ENCODE data around the gene MOB2. TPM values are rescaled to one million over a fixed set of nuclear protein-coding genes. Genes with fewer than 3 reads are reported as not detected.

MOB2 gene
- polyA plus RNA-seq, 3 donors, result 22.1 to 44.1 (median 22.5) TPM

GRCh38 chr11:1428762-1429316 lies 57.7 kb downstream of the MOB2 start:
- Histone ChIP-seq H3K27me3 (ENCODE audit: control insufficient read depth in 2 of 2, insufficient read depth in 2 of 2, low read length in 2 of 2) (no peaks in the 10 kb centered on the region), H3K36me3 (replicated peaks in 1 of 2; ENCODE audit: control insufficient read depth in 1 of 2, insufficient read depth in 2 of 2, low read length in 2 of 2) (no peaks in the 10 kb centered on the region), H3K27ac (ENCODE audit: low read depth in 1 of 2, low read length in 2 of 2) (no peak overlapping the region), H3K79me2 (ENCODE audit: insufficient read depth, low read length) (no peaks in the 10 kb centered on the region), H3K9me3 (replicated peaks in 1 of 2; ENCODE audit: control insufficient read depth in 1 of 2, insufficient read depth in 1 of 2, low read length in 2 of 2) (peaks cover 0 to 8% of the 10 kb centered on the region in 2 donors), H3K9ac (ENCODE audit: insufficient read depth, low read length, poor library complexity, severe bottlenecking) (no peak overlapping the region), H3K4me2 (replicated peaks; ENCODE audit: extremely low read depth, low read length, poor library complexity, severe bottlenecking) (no peak overlapping the region), H4K20me1 (ENCODE audit: insufficient read depth, low read length) (no peaks in the 10 kb centered on the region), H2AFZ (ENCODE audit: insufficient read depth, low read depth, low read length, poor library complexity, severe bottlenecking) (no peak overlapping the region), H3K4me3 (replicated peaks in 1 of 3; ENCODE audit: low read depth in 2 of 3, low read length in 3 of 3) (no peak overlapping the region), H3K4me1 (ENCODE audit: control insufficient read depth in 1 of 2, insufficient read depth in 2 of 2, low read length in 2 of 2) (no peaks in the 10 kb centered on the region)
- TF ChIP-seq, protein P1, sequence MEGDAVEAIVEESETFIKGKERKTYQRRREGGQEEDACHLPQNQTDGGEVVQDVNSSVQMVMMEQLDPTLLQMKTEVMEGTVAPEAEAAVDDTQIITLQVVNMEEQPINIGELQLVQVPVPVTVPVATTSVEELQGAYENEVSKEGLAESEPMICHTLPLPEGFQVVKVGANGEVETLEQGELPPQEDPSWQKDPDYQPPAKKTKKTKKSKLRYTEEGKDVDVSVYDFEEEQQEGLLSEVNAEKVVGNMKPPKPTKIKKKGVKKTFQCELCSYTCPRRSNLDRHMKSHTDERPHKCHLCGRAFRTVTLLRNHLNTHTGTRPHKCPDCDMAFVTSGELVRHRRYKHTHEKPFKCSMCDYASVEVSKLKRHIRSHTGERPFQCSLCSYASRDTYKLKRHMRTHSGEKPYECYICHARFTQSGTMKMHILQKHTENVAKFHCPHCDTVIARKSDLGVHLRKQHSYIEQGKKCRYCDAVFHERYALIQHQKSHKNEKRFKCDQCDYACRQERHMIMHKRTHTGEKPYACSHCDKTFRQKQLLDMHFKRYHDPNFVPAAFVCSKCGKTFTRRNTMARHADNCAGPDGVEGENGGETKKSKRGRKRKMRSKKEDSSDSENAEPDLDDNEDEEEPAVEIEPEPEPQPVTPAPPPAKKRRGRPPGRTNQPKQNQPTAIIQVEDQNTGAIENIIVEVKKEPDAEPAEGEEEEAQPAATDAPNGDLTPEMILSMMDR (IDR thresholded peaks at IDR 0.05), result no peak
- H3K9me3 Mint-ChIP-seq, result peaks cover 0 to 9% (median 6%) of the 10 kb centered on the region in 7 donors
- peak overlapping the region in 2 of 7 donors; percentile 15 to 45 for H3K27ac Mint-ChIP-seq
- intact Hi-C loops (cut with micrococcal nuclease), result no loop called here
- no peak overlapping the region for H3K4me3 Mint-ChIP-seq
- no peaks in the 10 kb centered on the region for H3K36me3 Mint-ChIP-seq
- no peak for DNase-seq
- WGBS (ENCODE audit: insufficient coverage), result over 99% methylated on average over 20 of the region's 22 CpGs
- peaks cover 0 to 2% (median 0%) of the 10 kb centered on the region in 3 donors for H3K27me3 Mint-ChIP-seq (ENCODE audit: low read depth in 3 of 3)
- H3K4me1 Mint-ChIP-seq, result no peaks in the 10 kb centered on the region

GRCh38 chr11:1425439-1425838 lies 61.1 kb downstream of the MOB2 start:
- H3K27ac Mint-ChIP-seq, result no peak overlapping the region
- no peak overlapping the region for H3K9ac ChIP-seq (ENCODE audit: insufficient read depth, low read length, poor library complexity, severe bottlenecking)
- intact Hi-C loops (cut with micrococcal nuclease), result no loop called here
- H3K27ac ChIP-seq (ENCODE audit: low read depth in 1 of 2, low read length in 2 of 2), result no peak overlapping the region
- no peaks in the 10 kb centered on the region for H3K79me2 ChIP-seq (ENCODE audit: insufficient read depth, low read length)
- H3K4me3 ChIP-seq (replicated peaks in 1 of 3; ENCODE audit: low read depth in 2 of 3, low read length in 3 of 3), result no peak overlapping the region
- no peaks in the 10 kb centered on the region for H3K4me1 Mint-ChIP-seq
- no peaks in the 10 kb centered on the region for H3K27me3 ChIP-seq (ENCODE audit: control insufficient read depth in 2 of 2, insufficient read depth in 2 of 2, low read length in 2 of 2)
- H3K27me3 Mint-ChIP-seq (ENCODE audit: low read depth in 3 of 3), result peaks cover 0 to 3% (median 1%) of the 10 kb centered on the region in 3 donors
- no peaks in the 10 kb centered on the region for H3K36me3 Mint-ChIP-seq
- H3K36me3 ChIP-seq (replicated peaks in 1 of 2; ENCODE audit: control insufficient read depth in 1 of 2, insufficient read depth in 2 of 2, low read length in 2 of 2), result no peaks in the 10 kb centered on the region
- TF ChIP-seq, protein P1 (IDR thresholded peaks at IDR 0.05), result no peak
- H2AFZ ChIP-seq (ENCODE audit: insufficient read depth, low read depth, low read length, poor library complexity, severe bottlenecking), result no peak overlapping the region
- H3K9me3 ChIP-seq (replicated peaks in 1 of 2; ENCODE audit: control insufficient read depth in 1 of 2, insufficient read depth in 1 of 2, low read length in 2 of 2), result peaks cover 0 to 12% of the 10 kb centered on the region in 2 donors
- H4K20me1 ChIP-seq (ENCODE audit: insufficient read depth, low read length), result no peaks in the 10 kb centered on the region
- H3K4me2 ChIP-seq (replicated peaks; ENCODE audit: extremely low read depth, low read length, poor library complexity, severe bottlenecking), result no peak overlapping the region
- H3K4me3 Mint-ChIP-seq, result no peak overlapping the region
- peaks cover 2 to 12% (median 9%) of the 10 kb centered on the region in 7 donors for H3K9me3 Mint-ChIP-seq
- 85% methylated on average over 11 of the region's 17 CpGs for WGBS (ENCODE audit: insufficient coverage)
- H3K4me1 ChIP-seq (ENCODE audit: control insufficient read depth in 1 of 2, insufficient read depth in 2 of 2, low read length in 2 of 2), result no peaks in the 10 kb centered on the region
- DNase-seq, result no peak

Data from CD14-positive monocyte (primary cell).